Psoas muscle (tissue), 8 donors: ENCODE results near the gene REC114. TPM values are rescaled to one million over a fixed set of nuclear protein-coding genes. Genes with fewer than 3 reads are reported as not detected.

Experiments
- ATAC-seq, 4 donors: fragments of 200-7000 bp; cut with Tn5 transposase; one replicate each; pipeline ENCODE4 v1.9.1; 2020; ENCODE audit warnings: moderate library complexity in 3 of 4, mild to moderate bottlenecking in 2 of 4
- DNase-seq, 2 donors: peaks; one replicate each; pipeline ENCODE4 v3.0.0-alpha.2; 2020
- H3K27ac ChIP-seq: fragments of 200-600 bp; one replicate; pipeline ENCODE4 v1.8.0; 2022
- H3K27me3 ChIP-seq, 3 donors: fragments of 200-600 bp in 1 of 3; one replicate each; pipeline versions ENCODE4 v1.6.1 to v1.8.0; 2013 to 2022; ENCODE audit warnings: low read length in 2 of 3, mild to moderate bottlenecking in 2 of 3, moderate library complexity in 1 of 3; ENCODE audit not compliant: insufficient read depth in 3 of 3
- H3K36me3 ChIP-seq, 2 donors: fragments of 200-600 bp in 1 of 2; one replicate each; pipeline versions ENCODE4 v1.6.1 to v1.8.0; 2013 to 2022; ENCODE audit warnings: low read depth in 1 of 2, mild to moderate bottlenecking in 1 of 2, moderate library complexity in 1 of 2; ENCODE audit not compliant: insufficient read depth in 1 of 2
- H3K4me1 ChIP-seq: fragments of 200-600 bp; one replicate; pipeline ENCODE4 v1.8.0; 2022
- H3K4me3 ChIP-seq: fragments of 200-600 bp; one replicate; pipeline ENCODE4 v1.8.0; 2022; ENCODE audit warnings: mild to moderate bottlenecking
- H3K9me3 ChIP-seq: fragments of 200-600 bp; one replicate; pipeline ENCODE4 v1.8.0; 2022
- CTCF ChIP-seq: fragments of 200-600 bp; IDR thresholded peaks from one replicate; pipeline ENCODE4 v1.8.0; 2022; ENCODE audit warnings: antibody characterized with exemption
- WGBS, 3 donors: extraction: QIAGEN DNeasy Blood & Tissue Kit; methylation state at CpG; one replicate each; pipeline versions ENCODE4 v1.1.6 to v1.1.7; 2013; 5-methylcytosine and 5-hydroxymethylcytosine counted together
- intact Hi-C, 2 donors: fragments of 100-400 bp; cut with DNase I; formaldehyde crosslinking; loops; one replicate each; pipeline versions ENCODE4 v1.11.0 to v1.14.2; 2022
- polyA plus RNA-seq, 3 donors: library from polyadenylated mRNA; stranded (reverse); fragments of 200-250 nt; gene quantifications; one replicate each; pipeline ENCODE4 v1.2.3, GENCODE V29; 2013
- total RNA-seq, 4 donors: library from RNA; stranded (reverse); fragmentation: NEBNext Ultra II Directional in 2 of 4; extraction: Animal tissue kit (Norgen Biotek cat#: 25700) in 2 of 4; gene quantifications; one replicate each; pipeline versions ENCODE4 v1.2.1 to v1.2.4, GENCODE V29; 2021 to 2023
- donor health status: healthy with polysubstance abuse.
- donor health status: DM: no; HTN: no; CAD: no; lungs with moderate emphysema.
- donor health status: Bipolar disorder and iron deficiency.
- donor health status: healthy.
- donor health status: DM: yes; HTN: yes; CAD: no.
- donor health status: DM: no; HTN: no; CAD: no.
- donor health status: DM: no; HTN: no; CAD: no.
- donor health status: DM: yes; HTN: yes; CAD: no.

The REC114 gene
- total and polyA plus RNA-seq, 7 donors, result not detected

GRCh38 chr15:73518180-73518862, 75.4 kb downstream of the REC114 start:
- intact Hi-C loops, result no loop called here
- ATAC-seq, result peak in 1 of 4 donors; percentile 47
- WGBS, 3 donors, result 33 to 44% (median 41%) methylated on average over 3 of the region's 3 CpGs

GRCh38 chr15:73518876-73519733, 76.1 kb downstream of the REC114 start:
- no peak overlapping the region for H3K27ac ChIP-seq
- WGBS, 3 donors, result 76 to 77% (median 77%) methylated on average over 5 of the region's 5 CpGs
- no peak overlapping the region for H3K4me3 ChIP-seq
- intact Hi-C loops, result no loop called here
- no peaks in the 10 kb centered on the region for H3K4me1 ChIP-seq
- H3K9me3 ChIP-seq, result no peaks in the 10 kb centered on the region
- TF ChIP-seq CTCF, result no peak
- no peaks in the 10 kb centered on the region for H3K27me3 ChIP-seq
- ATAC-seq, result no peak
- no peak for DNase-seq
- H3K36me3 ChIP-seq, result peaks cover 0 to 5% of the 10 kb centered on the region in 2 donors

More at GRCh38 chr15:73518180-73518862, 75.4 kb downstream of the REC114 start:
- Histone ChIP-seq H3K4me1 (no peaks in the 10 kb centered on the region), H3K9me3 (no peaks in the 10 kb centered on the region), H3K4me3 (no peak overlapping the region), H3K27me3 (no peaks in the 10 kb centered on the region), H3K27ac (no peak overlapping the region), H3K36me3 (peaks cover 0 to 5% of the 10 kb centered on the region in 2 donors)
- TF ChIP-seq CTCF, result no peak
- no peak for DNase-seq

- Histone ChIP-seq H3K4me1 (no peaks in the 10 kb centered on the region), H3K36me3 (peaks cover 0 to 5% of the 10 kb centered on the region in 2 donors), H3K9me3 (no peaks in the 10 kb centered on the region), H3K27me3 (no peaks in the 10 kb centered on the region), H3K4me3 (no peak overlapping the region), H3K27ac (no peak overlapping the region)
- DNase-seq, result no peak
- no peak for TF ChIP-seq CTCF
- WGBS, 3 donors, result 75 to 90% (median 79%) methylated on average over 1 of the region's 1 CpG
- ATAC-seq, result no peak
- intact Hi-C loops, result no loop called here
Measured at GRCh38 chr15:73522011-73522410, 79.0 kb downstream of the REC114 start.

GRCh38 chr15:73524919-73525318, 82.0 kb downstream of the REC114 start:
- TF ChIP-seq CTCF, result no peak
- ATAC-seq (no peak), DNase-seq (no peak)
- Histone ChIP-seq H3K27ac (no peak overlapping the region), H3K27me3 (no peaks in the 10 kb centered on the region), H3K4me1 (no peaks in the 10 kb centered on the region), H3K36me3 (peaks cover 0 to 5% of the 10 kb centered on the region in 2 donors), H3K4me3 (no peak overlapping the region), H3K9me3 (no peaks in the 10 kb centered on the region)
- 85 to 97% (median 93%) methylated on average over 1 of the region's 1 CpG for WGBS, 3 donors
- intact Hi-C loops, result no loop called here
